ENCODE measurements around the gene NFATC2. TPM values are rescaled to one million over a fixed set of nuclear protein-coding genes. Genes with fewer than 3 reads are reported as not detected.

Gene NFATC2
- total and polyA plus RNA-seq, 2 donors: 2.1 to 8.8 TPM

- WGBS: 29% methylated on average over 25 of the region's 25 CpGs
- Histone ChIP-seq H3K4me1 (ENCODE audit: insufficient read depth) (no peaks in the 10 kb centered on the region), H3K36me3 (ENCODE audit: insufficient read depth) (no peaks in the 10 kb centered on the region), H3K4me3 (ENCODE audit: low read depth, low read length) (no peak overlapping the region), H3K27ac (ENCODE audit: low read depth) (no peak overlapping the region)
- no peak for DNase-seq (ENCODE audit: extremely low spot score)
Measured at GRCh38 chr20:51428401-51429143, 113.9 kb downstream of the NFATC2 start.

DNA sequence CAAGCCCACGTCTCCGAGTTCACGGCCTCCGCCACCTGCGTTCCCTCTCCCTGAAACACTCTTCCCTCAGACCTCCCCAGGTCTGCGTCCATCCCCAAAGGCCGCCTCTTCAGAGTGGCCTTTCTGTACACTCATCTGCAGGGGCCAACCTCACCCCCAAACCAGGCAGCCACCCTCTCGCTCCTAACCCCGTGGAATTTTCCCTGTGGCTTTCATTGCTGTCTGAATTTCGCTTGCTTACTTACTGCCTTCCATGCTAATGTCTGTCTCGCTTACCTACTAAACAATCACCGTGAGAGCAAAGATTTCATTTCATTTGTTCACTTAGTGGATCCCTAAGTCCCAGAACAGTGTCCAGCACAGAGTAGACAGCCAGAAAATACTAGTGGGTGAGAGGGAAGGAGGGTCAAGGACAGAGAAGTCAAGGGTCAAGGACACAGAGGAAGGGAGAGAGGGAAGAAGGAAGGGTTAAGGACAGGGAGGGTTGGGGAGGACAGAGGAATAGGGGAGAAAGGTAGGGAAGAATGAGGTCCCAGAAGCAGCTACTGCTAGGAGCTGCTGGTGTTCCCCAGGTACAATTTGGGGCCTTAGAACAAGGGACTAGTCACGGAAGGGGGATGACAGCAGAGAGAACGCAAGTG lies 114.7 kb downstream of the NFATC2 start:
- no peak for DNase-seq (ENCODE audit: extremely low spot score)
- Histone ChIP-seq H3K4me1 (ENCODE audit: insufficient read depth) (no peaks in the 10 kb centered on the region), H3K4me3 (ENCODE audit: low read depth, low read length) (no peak overlapping the region), H3K27ac (ENCODE audit: low read depth) (no peak overlapping the region), H3K36me3 (ENCODE audit: insufficient read depth) (no peaks in the 10 kb centered on the region)
- 86% methylated on average over 14 of the region's 14 CpGs for WGBS

DNA sequence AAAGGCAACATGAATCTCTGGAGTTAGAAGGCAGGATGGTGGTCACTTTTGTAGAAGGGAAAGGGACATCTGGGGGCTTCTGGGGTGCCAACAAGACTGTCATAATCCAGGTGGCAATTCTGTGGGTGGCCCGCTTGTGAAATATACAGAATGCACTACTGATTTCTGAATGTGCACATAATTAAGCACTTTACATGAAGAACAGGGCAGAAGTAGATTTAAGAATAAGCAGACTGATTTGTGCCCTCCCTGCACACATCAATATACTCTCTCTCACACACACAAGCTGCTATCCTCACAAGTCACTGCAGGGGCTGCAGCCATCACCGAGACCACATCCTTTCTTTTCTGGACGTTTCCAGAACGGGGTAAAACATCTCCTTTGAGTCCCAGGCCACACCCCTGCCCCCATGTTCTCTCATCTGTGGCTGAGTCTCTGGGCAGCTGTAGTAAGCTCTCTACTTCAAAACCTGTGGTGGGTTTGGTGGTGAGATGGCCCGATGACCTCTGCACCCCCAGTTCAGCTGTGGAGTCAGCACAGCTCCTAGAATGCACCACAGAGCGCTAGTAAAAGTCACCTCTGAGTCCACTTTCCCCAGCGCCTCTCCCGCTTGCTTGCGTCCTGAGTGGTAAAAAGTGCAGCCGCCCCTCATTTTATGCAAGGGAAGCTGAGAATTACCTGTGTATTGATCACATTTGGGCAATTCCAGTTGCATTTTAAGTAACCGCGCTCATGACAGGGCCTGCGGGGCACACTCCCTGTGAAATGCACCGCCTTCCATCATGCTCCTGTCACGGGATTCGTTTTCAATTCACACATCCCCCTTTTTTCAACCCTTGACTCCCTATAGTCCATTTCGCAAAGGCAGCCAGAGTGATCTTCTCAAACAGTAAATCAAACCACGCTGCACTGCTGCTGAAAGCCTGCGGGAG lies 115.5 kb downstream of the NFATC2 start:
- no peak overlapping the region for H3K4me3 ChIP-seq (ENCODE audit: low read depth, low read length)
- no peak for DNase-seq (ENCODE audit: extremely low spot score)
- WGBS: 93% methylated on average over 19 of the region's 19 CpGs
- H3K36me3 ChIP-seq (ENCODE audit: insufficient read depth): no peaks in the 10 kb centered on the region
- H3K27ac ChIP-seq (ENCODE audit: low read depth): no peak overlapping the region
- H3K4me1 ChIP-seq (ENCODE audit: insufficient read depth): no peaks in the 10 kb centered on the region

GRCh38 chr20:51425347-51426106 lies 117.0 kb downstream of the NFATC2 start:
- DNase-seq (ENCODE audit: extremely low spot score): no peak
- 88% methylated on average over 22 of the region's 22 CpGs for WGBS
- H3K36me3 ChIP-seq (ENCODE audit: insufficient read depth): no peaks in the 10 kb centered on the region
- no peaks in the 10 kb centered on the region for H3K4me1 ChIP-seq (ENCODE audit: insufficient read depth)
- H3K4me3 ChIP-seq (ENCODE audit: low read depth, low read length): no peak overlapping the region
- no peak overlapping the region for H3K27ac ChIP-seq (ENCODE audit: low read depth)

DNA sequence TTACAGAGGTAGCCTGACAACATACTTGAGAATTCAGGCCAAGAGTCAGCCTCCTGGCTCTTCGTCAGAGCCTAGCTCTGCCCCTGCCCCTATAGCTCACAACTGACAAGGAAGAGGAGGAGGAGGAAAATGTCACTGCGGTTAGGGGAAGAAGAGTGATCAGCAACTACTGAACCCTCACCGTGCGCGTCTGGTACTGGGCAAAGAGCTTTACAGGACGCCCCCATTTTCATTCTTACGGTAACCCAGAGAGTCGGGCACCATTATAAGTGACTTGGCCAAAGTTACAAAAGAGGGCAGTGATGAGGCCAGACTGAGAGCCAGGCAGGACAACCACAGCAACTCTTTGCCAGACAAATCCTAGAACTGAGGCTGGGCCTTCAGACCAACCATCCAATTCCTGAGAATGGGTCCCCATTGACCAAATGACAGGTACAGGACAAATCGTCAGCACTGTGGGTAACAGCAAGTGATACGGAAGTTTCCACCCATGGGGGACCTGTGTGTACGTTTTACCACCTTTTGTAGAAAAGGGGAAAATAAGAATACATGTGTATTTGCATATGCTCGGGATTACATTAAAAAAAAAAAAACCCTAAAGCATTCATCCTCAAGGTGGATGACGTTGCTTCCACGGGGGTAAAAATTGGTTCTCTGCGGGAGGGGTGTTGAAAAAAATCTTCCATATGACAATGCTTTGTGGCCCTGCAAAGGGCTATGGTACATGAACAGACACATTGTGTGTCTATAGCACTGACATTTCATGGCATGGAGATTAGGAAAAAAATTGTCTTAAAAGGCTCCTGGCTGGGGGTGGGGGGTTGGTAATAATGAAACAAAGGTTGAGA lies 118.0 kb downstream of the NFATC2 start:
- WGBS: 85% methylated on average over 15 of the region's 15 CpGs
- H3K4me3 ChIP-seq (ENCODE audit: low read depth, low read length): no peak overlapping the region
- no peak for DNase-seq (ENCODE audit: extremely low spot score)
- no peak overlapping the region for H3K27ac ChIP-seq (ENCODE audit: low read depth)
- no peaks in the 10 kb centered on the region for H3K4me1 ChIP-seq (ENCODE audit: insufficient read depth)
- no peaks in the 10 kb centered on the region for H3K36me3 ChIP-seq (ENCODE audit: insufficient read depth)

DNA sequence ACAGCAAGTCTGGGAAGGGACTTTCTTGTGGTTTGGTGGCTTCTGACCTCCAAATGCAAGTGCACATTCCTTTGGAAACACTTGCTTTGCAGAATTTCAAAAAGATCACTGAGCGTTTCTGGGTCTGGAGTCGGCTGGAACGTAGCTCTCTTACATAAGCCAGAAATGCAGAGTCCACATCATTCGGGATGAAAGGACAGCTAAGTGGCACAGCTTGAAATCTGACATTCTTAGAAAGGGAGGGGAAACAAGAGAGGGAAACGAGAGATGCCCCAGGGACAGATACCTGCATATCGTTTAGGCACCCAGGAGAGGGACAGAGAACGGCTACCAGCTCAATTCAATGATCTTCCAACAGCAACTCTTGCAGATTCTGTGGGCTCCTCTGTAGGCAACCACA lies 118.7 kb downstream of the NFATC2 start:
- no peaks in the 10 kb centered on the region for H3K36me3 ChIP-seq (ENCODE audit: insufficient read depth)
- WGBS: 81% methylated on average over 7 of the region's 7 CpGs
- no peak overlapping the region for H3K4me3 ChIP-seq (ENCODE audit: low read depth, low read length)
- no peaks in the 10 kb centered on the region for H3K4me1 ChIP-seq (ENCODE audit: insufficient read depth)
- DNase-seq (ENCODE audit: extremely low spot score): no peak
- no peak overlapping the region for H3K27ac ChIP-seq (ENCODE audit: low read depth)

- H3K4me3 ChIP-seq (ENCODE audit: low read depth, low read length): no peak overlapping the region
- no peak overlapping the region for H3K27ac ChIP-seq (ENCODE audit: low read depth)
- no peaks in the 10 kb centered on the region for H3K4me1 ChIP-seq (ENCODE audit: insufficient read depth)
- no peak for DNase-seq (ENCODE audit: extremely low spot score)
- H3K36me3 ChIP-seq (ENCODE audit: insufficient read depth): no peaks in the 10 kb centered on the region
- WGBS: 96% methylated on average over 1 of the region's 1 CpG
Measured at GRCh38 chr20:51423290-51423667, 119.2 kb downstream of the NFATC2 start.

- Histone ChIP-seq H3K4me3 (ENCODE audit: low read depth, low read length) (no peak overlapping the region), H3K4me1 (ENCODE audit: insufficient read depth) (no peaks in the 10 kb centered on the region), H3K27ac (ENCODE audit: low read depth) (no peak overlapping the region), H3K36me3 (ENCODE audit: insufficient read depth) (no peaks in the 10 kb centered on the region)
- WGBS: 97% methylated on average over 4 of the region's 4 CpGs
- DNase-seq (ENCODE audit: extremely low spot score): no peak
Measured at GRCh38 chr20:51422514-51423289, 119.8 kb downstream of the NFATC2 start.

- WGBS: 92% methylated on average over 3 of the region's 3 CpGs
- no peak for DNase-seq (ENCODE audit: extremely low spot score)
- Histone ChIP-seq H3K27ac (ENCODE audit: low read depth) (no peak overlapping the region), H3K4me1 (ENCODE audit: insufficient read depth) (no peaks in the 10 kb centered on the region), H3K36me3 (ENCODE audit: insufficient read depth) (no peaks in the 10 kb centered on the region), H3K4me3 (ENCODE audit: low read depth, low read length) (no peak overlapping the region)
Measured at GRCh38 chr20:51420805-51421204, 121.7 kb downstream of the NFATC2 start.

- no peak overlapping the region for H3K27ac ChIP-seq (ENCODE audit: low read depth)
- no peak for DNase-seq (ENCODE audit: extremely low spot score)
- 58% methylated on average over 1 of the region's 1 CpG for WGBS
Measured at GRCh38 chr20:51420111-51420510, 122.4 kb downstream of the NFATC2 start.

DNA sequence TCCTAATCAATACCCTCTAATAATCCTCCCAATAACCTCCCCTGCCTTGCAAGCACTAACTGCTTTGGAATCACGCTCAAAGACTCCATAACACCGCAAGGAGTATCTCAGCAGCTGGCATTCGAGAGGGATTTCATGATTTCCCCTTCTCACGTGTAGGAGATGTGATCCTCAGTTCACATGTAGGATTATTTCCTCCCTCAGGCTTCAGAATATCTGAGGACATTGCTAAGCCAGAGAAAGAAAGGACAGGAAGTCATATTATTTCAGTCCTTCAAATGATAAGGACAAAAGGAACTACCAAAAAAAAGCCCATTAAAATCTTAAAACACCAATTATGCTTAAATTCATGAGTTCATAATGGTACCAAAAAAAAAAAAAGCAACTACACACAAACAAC lies 122.9 kb downstream of the NFATC2 start:
- no peak for DNase-seq (ENCODE audit: extremely low spot score)
- H3K4me1 ChIP-seq (ENCODE audit: insufficient read depth): no peaks in the 10 kb centered on the region
- no peak overlapping the region for H3K27ac ChIP-seq (ENCODE audit: low read depth)
- WGBS: 85% methylated on average over 4 of the region's 4 CpGs
- H3K36me3 ChIP-seq (ENCODE audit: insufficient read depth): no peaks in the 10 kb centered on the region
- no peak overlapping the region for H3K4me3 ChIP-seq (ENCODE audit: low read depth, low read length)

More at GRCh38 chr20:51420111-51420510, 122.4 kb downstream of the NFATC2 start:
- Histone ChIP-seq H3K4me3 (ENCODE audit: low read depth, low read length) (no peak overlapping the region), H3K4me1 (ENCODE audit: insufficient read depth) (no peaks in the 10 kb centered on the region), H3K36me3 (ENCODE audit: insufficient read depth) (no peaks in the 10 kb centered on the region)

- 96% methylated on average over 2 of the region's 2 CpGs for WGBS
- no peak overlapping the region for H3K4me3 ChIP-seq (ENCODE audit: low read depth, low read length)
Measured at GRCh38 chr20:51419231-51419630, 123.3 kb downstream of the NFATC2 start.

More at GRCh38 chr20:51419231-51419630, 123.3 kb downstream of the NFATC2 start:
- H3K27ac ChIP-seq (ENCODE audit: low read depth): no peak overlapping the region
- no peaks in the 10 kb centered on the region for H3K36me3 ChIP-seq (ENCODE audit: insufficient read depth)
- no peaks in the 10 kb centered on the region for H3K4me1 ChIP-seq (ENCODE audit: insufficient read depth)
- DNase-seq (ENCODE audit: extremely low spot score): no peak
